Astrocyte of the spinal cord (primary cell): ENCODE data around the gene GAS6.

Experiments
- DNase-seq: peaks from one replicate; pipeline ENCODE4 v3.0.0; 2011; ENCODE audit warnings: low read depth, low spot score
- H3K4me3 ChIP-seq: 2 replicates; pipeline ENCODE4 v1.5.1; 2011; ENCODE audit warnings: low read depth, mild to moderate bottlenecking, low read length, moderate library complexity
- CTCF ChIP-seq: IDR thresholded peaks from 2 replicates; pipeline ENCODE4 v1.5.1; 2012; ENCODE audit warnings: low read depth, mild to moderate bottlenecking, low read length, inconsistent platforms
- in situ Hi-C: cut with HindIII; loops from 2 replicates; pipeline ENCODE4 v1.10.0; 2017; ENCODE audit warnings: low sequenced_read_pairs

Gene GAS6

GRCh38 chr13:113848020-113848419 lies 15.9 kb downstream of the GAS6 start:
- no peak for TF ChIP-seq CTCF
- DNase-seq, result no peak
- H3K4me3 ChIP-seq, result no peak overlapping the region
- in situ Hi-C loops, result no loop called here

GRCh38 chr13:113846636-113847318 lies 17.1 kb downstream of the GAS6 start:
- TF ChIP-seq CTCF, result no peak
- H3K4me3 ChIP-seq, result no peak overlapping the region
- in situ Hi-C loops, result no loop called here
- DNase-seq, result no peak

GRCh38 chr13:113845723-113846635 lies 17.9 kb downstream of the GAS6 start:
- H3K4me3 ChIP-seq, result no peak overlapping the region

GRCh38 chr13:113845055-113845454 lies 18.8 kb downstream of the GAS6 start:
- in situ Hi-C loops, result no loop called here
- no peak for TF ChIP-seq CTCF
- no peak for DNase-seq
- H3K4me3 ChIP-seq, result no peak overlapping the region

More at GRCh38 chr13:113845723-113846635, 17.9 kb downstream of the GAS6 start:
- in situ Hi-C loops, result no loop called here
- DNase-seq, result no peak
- no peak for TF ChIP-seq CTCF

- H3K4me3 ChIP-seq, result no peak overlapping the region
- no peak for DNase-seq
- in situ Hi-C loops, result no loop called here
- no peak for TF ChIP-seq CTCF
These were observed 19.9 kb downstream of the GAS6 start for GRCh38 chr13:113843864-113844556.

- in situ Hi-C loops, result no loop called here
- H3K4me3 ChIP-seq, result no peak overlapping the region
- DNase-seq, result no peak
- no peak for TF ChIP-seq CTCF
These were observed 20.7 kb downstream of the GAS6 start for GRCh38 chr13:113843063-113843654.
